ENCODE results near the gene ADAM12.

DNA sequence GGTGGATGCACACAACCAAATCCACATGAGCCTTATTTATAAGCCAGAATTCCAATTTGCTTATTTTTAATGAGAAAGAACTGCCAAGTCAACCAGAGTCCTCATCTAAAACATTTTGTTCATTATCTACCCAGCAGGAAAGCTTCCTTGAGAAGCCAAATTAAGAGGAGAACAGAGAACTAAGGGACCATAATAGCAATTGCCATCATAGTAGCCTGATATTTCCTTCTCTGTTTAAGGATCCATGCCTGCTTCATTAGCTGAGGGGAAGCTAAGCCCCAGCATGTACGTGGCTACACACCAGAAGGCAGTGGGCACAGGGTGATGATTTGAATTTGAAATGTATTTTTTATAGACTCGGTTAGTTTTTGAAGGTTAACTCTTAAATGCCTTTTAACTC lies 46.8 kb downstream of the ADAM12 start:
- TF ChIP-seq CTCF (IDR thresholded peaks at IDR 0.05) (no peak), POLR2AphosphoS5 (IDR thresholded peaks at IDR 0.05) (no peak)

Data from sigmoid colon (tissue), 4 donors.